Stomach smooth muscle (tissue), 2 donors: ENCODE data around the gene KRTAP20-1.

ENCODE experiments used
- H3K27ac ChIP-seq: one replicate; pipeline ENCODE4 v1.7.0; 2013; ENCODE audit warnings: mild to moderate bottlenecking, low read length, inconsistent platforms
- H3K27me3 ChIP-seq, 2 donors: one replicate each; pipeline ENCODE4 v1.7.0; 2013; ENCODE audit warnings: low read length in 2 of 2; ENCODE audit not compliant: insufficient read depth in 2 of 2, control insufficient read depth in 1 of 2
- H3K36me3 ChIP-seq, 2 donors: one replicate each; pipeline ENCODE4 v1.7.0; 2013; ENCODE audit warnings: low read length in 2 of 2; ENCODE audit not compliant: control insufficient read depth in 2 of 2, insufficient read depth in 2 of 2
- H3K4me1 ChIP-seq: one replicate; pipeline ENCODE4 v1.7.0; 2013; ENCODE audit warnings: low read length; ENCODE audit not compliant: control insufficient read depth, insufficient read depth
- H3K4me3 ChIP-seq, 2 donors: one replicate each; pipeline ENCODE4 v1.7.0; 2013; ENCODE audit warnings: low read length in 2 of 2
- H3K9ac ChIP-seq, 2 donors: one replicate each; pipeline ENCODE4 v1.7.0; 2013; ENCODE audit warnings: low read length in 2 of 2, mild to moderate bottlenecking in 1 of 2
- H3K9me3 ChIP-seq, 2 donors: one replicate each; pipeline ENCODE4 v1.7.0; 2013; ENCODE audit warnings: low read length in 2 of 2; ENCODE audit not compliant: control insufficient read depth in 2 of 2
- donor health status: healthy.
- donor health status: Pancreatic carcinoma.

The KRTAP20-1 gene, protein sequence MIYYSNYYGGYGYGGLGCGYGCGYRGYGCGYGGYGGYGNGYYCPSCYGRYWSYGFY

DNA sequence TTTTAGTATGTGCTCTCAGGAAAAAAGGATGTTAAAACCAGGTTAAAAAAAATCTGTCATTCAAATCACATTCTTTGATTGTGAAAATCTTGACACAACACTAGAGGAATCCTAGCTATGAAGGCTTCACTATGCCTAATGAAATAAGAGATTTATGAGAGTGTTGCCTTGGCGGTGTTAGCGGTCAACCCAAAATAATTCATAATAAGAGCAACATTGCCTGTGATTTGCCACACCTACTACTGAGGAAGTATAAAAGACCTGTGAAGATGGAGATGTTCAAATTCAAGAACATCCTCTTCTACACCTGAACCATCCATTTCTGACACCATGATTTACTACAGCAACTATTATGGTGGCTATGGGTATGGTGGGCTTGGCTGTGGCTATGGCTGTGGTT is at the start of gene KRTAP20-1:
Gene KRTAP20-1 (plus strand): TSS at position 301 of the 400 bp plus-strand sequence. CDS start 30 bp downstream, at position 331.
- H3K27me3 ChIP-seq = no peaks in the 10 kb centered on the region
- no peaks in the 10 kb centered on the region for H3K36me3 ChIP-seq
- no peaks in the 10 kb centered on the region for H3K9me3 ChIP-seq
- H3K4me1 ChIP-seq = no peaks in the 10 kb centered on the region
- H3K27ac ChIP-seq = no peak within 1 kb of the TSS
- no peak within 1 kb of the TSS for H3K4me3 ChIP-seq
- no peak within 1 kb of the TSS for H3K9ac ChIP-seq

- Histone ChIP-seq H3K9me3 (no peaks in the 10 kb centered on the region), H3K4me3 (no peak overlapping the region), H3K27ac (no peak overlapping the region), H3K36me3 (no peaks in the 10 kb centered on the region), H3K9ac (no peak overlapping the region), H3K27me3 (no peaks in the 10 kb centered on the region), H3K4me1 (no peaks in the 10 kb centered on the region)
These were observed 48.6 kb upstream of the KRTAP20-1 start for GRCh38 chr21:30567617-30568016.

- no peaks in the 10 kb centered on the region for H3K4me1 ChIP-seq
- H3K27me3 ChIP-seq = no peaks in the 10 kb centered on the region
- no peak overlapping the region for H3K9ac ChIP-seq
- H3K36me3 ChIP-seq = no peaks in the 10 kb centered on the region
- H3K9me3 ChIP-seq = no peaks in the 10 kb centered on the region
- H3K27ac ChIP-seq = no peak overlapping the region
- no peak overlapping the region for H3K4me3 ChIP-seq
These were observed 38.5 kb upstream of the KRTAP20-1 start for GRCh38 chr21:30577766-30578165.

- Histone ChIP-seq H3K9ac (no peak overlapping the region), H3K4me3 (no peak overlapping the region), H3K4me1 (no peaks in the 10 kb centered on the region), H3K9me3 (no peaks in the 10 kb centered on the region), H3K27ac (no peak overlapping the region), H3K27me3 (no peaks in the 10 kb centered on the region), H3K36me3 (no peaks in the 10 kb centered on the region)
These were observed 36.9 kb upstream of the KRTAP20-1 start for GRCh38 chr21:30579346-30579745.

- Histone ChIP-seq H3K36me3 (no peaks in the 10 kb centered on the region), H3K9me3 (no peaks in the 10 kb centered on the region), H3K27ac (no peak overlapping the region), H3K4me3 (no peak overlapping the region), H3K4me1 (no peaks in the 10 kb centered on the region), H3K9ac (no peak overlapping the region), H3K27me3 (no peaks in the 10 kb centered on the region)
These were observed 36.1 kb upstream of the KRTAP20-1 start for GRCh38 chr21:30580132-30580531.

DNA sequence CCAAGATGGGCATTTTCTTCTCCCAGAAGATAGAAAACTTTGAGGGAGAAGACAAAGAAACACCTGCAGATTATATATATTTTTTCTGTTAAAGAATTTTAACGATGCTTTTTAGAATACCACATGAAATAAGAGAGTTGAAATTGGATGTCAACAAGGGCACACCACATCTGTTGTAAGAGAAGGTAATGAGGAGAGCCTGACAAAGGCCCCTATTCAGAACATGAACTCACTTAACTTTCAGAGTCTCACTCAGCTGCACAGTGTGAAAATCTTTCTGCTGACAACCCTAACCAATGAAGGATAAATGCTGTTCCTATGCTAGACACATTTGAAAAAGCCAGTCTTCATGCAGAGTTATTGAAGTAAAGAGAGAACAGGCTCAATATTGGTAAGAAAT is 33.4 kb upstream of the KRTAP20-1 start:
- no peaks in the 10 kb centered on the region for H3K9me3 ChIP-seq
- H3K4me3 ChIP-seq = no peak overlapping the region
- no peak overlapping the region for H3K9ac ChIP-seq
- H3K27ac ChIP-seq = no peak overlapping the region
- no peaks in the 10 kb centered on the region for H3K27me3 ChIP-seq
- no peaks in the 10 kb centered on the region for H3K36me3 ChIP-seq
- H3K4me1 ChIP-seq = no peaks in the 10 kb centered on the region

DNA sequence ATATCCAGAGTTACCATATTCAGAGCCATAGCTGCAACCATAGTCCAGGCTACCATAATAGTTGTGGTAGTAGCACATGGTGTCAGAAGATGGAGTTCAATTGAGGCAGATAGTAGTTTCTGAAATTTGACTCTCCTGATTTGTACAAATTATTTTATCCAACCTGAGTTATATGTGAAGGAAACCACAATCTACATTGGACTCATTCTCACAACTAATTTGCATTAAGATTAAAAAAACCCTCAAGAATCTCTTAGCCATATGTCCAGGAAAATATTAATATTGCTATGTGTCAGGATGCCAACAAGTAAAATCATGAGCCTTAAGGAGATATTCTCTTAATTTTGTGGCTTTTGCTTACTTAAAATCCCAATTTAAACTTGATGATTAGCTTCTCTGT is 25.9 kb upstream of the KRTAP20-1 start, which contains the start of gene KRTAP22-2:
Gene KRTAP22-2 (minus strand): TSS at position 101 of the 400 bp plus-strand sequence.
- Histone ChIP-seq H3K4me1 (no peaks in the 10 kb centered on the region), H3K36me3 (no peaks in the 10 kb centered on the region), H3K4me3 (no peak within 1 kb of the TSS), H3K9me3 (no peaks in the 10 kb centered on the region), H3K9ac (no peak within 1 kb of the TSS), H3K27me3 (no peaks in the 10 kb centered on the region), H3K27ac (no peak within 1 kb of the TSS)

GRCh38 chr21:30592140-30592539 is 24.1 kb upstream of the KRTAP20-1 start, which contains the start of gene KRTAP6-3:
Gene KRTAP6-3, plus strand, starts transcription at chr21:30592440. Its CDS starts 6 bp downstream, at chr21:30592446.
- Histone ChIP-seq H3K4me3 (no peak within 1 kb of the TSS), H3K9ac (no peak within 1 kb of the TSS), H3K36me3 (no peaks in the 10 kb centered on the region), H3K27ac (no peak within 1 kb of the TSS), H3K4me1 (no peaks in the 10 kb centered on the region), H3K9me3 (no peaks in the 10 kb centered on the region), H3K27me3 (no peaks in the 10 kb centered on the region)

DNA sequence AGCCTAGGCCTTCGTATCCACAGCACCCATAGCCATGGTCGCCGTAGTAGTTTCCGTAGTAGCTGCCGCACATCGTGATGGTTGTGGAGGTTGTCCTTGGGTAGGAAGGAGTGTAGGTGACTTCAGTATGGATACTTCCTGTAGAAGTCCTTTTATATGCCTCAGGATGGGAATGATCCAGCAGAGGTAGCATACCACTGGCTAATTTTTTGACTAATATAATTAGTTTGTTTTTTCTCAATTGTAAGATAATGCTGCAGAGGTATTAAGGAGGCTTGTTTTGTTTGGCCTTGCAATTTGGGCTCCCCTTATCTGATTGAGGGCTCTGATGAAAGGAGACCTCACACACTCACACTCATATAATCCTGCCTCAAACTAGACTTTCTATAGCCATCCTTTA is 17.4 kb upstream of the KRTAP20-1 start, which contains the start of gene KRTAP6-2:
Gene KRTAP6-2 (minus strand): TSS at position 101 of the 400 bp plus-strand sequence. CDS start 28 bp downstream, at position 73.
- Histone ChIP-seq H3K9me3 (no peaks in the 10 kb centered on the region), H3K27me3 (no peaks in the 10 kb centered on the region), H3K4me3 (no peak within 1 kb of the TSS), H3K9ac (no peak within 1 kb of the TSS), H3K36me3 (no peaks in the 10 kb centered on the region), H3K27ac (no peak within 1 kb of the TSS), H3K4me1 (no peaks in the 10 kb centered on the region)

DNA sequence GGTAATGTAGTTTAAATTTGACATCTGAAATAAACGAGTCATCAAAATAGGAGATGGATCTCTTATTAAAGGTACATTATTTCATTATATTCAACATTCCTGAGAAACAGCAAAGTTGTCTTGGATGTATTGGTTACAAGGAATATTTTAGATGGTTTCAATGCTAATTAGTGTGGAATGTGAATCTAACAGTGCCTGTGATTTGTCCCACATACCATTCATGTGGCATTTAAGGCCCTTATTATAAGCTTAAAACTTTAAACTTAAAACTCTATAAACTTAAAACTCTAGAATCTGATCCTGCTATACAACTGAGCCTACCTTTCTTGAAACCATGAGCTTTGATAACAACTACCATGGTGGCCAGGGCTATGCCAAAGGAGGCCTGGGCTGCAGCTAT is 15.4 kb upstream of the KRTAP20-1 start, which contains the start of gene KRTAP22-1:
Gene KRTAP22-1 (plus strand): TSS at position 301 of the 400 bp plus-strand sequence.
- H3K4me1 ChIP-seq = no peaks in the 10 kb centered on the region
- H3K27ac ChIP-seq = no peak within 1 kb of the TSS
- no peaks in the 10 kb centered on the region for H3K27me3 ChIP-seq
- H3K9ac ChIP-seq = no peak within 1 kb of the TSS
- H3K36me3 ChIP-seq = no peaks in the 10 kb centered on the region
- H3K9me3 ChIP-seq = no peaks in the 10 kb centered on the region
- no peak within 1 kb of the TSS for H3K4me3 ChIP-seq

DNA sequence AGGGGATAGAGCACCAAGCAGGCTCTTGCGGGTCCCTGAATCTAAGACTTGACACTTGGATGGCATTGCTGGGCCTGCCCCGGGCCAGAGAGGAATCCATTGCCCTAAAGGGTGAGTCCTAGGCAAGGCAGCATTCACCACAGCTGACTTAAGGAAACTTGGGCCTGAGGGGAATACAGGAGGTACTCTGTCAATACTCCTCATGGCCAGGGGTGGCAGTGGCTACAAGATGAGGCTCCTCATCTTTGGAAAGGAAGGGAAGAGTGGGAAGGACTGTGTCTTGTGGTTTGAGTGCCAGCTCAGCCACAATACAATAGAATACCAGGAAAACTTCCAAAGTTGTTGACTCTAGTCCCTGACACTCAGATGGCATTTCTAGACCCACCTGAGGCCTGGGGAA is 10.3 kb upstream of the KRTAP20-1 start:
- no peaks in the 10 kb centered on the region for H3K9me3 ChIP-seq
- no peak overlapping the region for H3K4me3 ChIP-seq
- H3K27ac ChIP-seq = no peak overlapping the region
- no peaks in the 10 kb centered on the region for H3K27me3 ChIP-seq
- no peaks in the 10 kb centered on the region for H3K36me3 ChIP-seq
- H3K4me1 ChIP-seq = no peaks in the 10 kb centered on the region
- no peak overlapping the region for H3K9ac ChIP-seq
